GM03348 (cell line): ENCODE measurements around the gene SPOCK1.

Source experiments
- DNase-seq: peaks from one replicate; pipeline ENCODE4 v3.0.0; 2012; ENCODE audit warnings: low spot score

The SPOCK1 gene

DNA sequence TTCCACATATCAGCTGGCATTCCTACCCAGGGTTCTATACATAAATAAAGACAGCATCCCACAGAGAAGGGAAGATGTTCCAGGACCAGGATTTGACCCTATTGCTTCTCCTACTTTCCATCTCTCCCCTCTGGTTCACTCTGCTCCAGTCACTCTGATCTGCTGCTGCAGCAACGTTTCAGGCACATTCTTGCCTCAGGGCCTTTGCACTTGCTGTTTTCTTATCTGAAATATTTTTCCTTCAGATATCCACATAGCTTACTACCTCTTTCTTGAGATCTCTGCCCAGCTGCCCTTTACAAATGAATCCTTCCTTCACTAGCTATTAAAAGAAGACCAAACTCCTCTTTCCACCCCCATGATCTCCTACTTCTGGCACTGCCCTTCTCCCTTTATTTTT, 204.5 kb downstream of the SPOCK1 start:
- no peak for DNase-seq

GRCh38 chr5:137292461-137293027, 206.6 kb downstream of the SPOCK1 start:
- DNase-seq = no peak

- DNase-seq = no peak
These were observed 207.7 kb downstream of the SPOCK1 start for GRCh38 chr5:137291436-137291835.

DNA sequence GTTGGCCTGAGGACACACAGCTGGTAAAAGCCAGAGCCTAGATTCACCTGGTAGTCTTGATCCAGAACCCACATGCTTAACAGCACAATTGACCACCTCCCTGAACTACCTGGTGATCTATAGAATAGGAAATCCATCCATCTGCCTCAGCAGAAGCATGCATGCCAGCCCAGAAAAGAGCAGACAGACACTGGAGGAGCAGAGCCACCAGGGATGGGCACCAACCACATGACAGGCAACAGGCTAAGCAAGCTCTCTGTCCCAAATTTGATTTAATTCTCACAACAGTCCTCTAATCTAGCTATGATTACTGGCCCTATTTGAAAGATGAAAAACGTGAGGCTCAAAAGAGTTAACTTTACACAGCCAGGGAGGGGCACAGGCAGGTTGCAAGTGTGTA, 208.1 kb downstream of the SPOCK1 start:
- DNase-seq = no peak

DNA sequence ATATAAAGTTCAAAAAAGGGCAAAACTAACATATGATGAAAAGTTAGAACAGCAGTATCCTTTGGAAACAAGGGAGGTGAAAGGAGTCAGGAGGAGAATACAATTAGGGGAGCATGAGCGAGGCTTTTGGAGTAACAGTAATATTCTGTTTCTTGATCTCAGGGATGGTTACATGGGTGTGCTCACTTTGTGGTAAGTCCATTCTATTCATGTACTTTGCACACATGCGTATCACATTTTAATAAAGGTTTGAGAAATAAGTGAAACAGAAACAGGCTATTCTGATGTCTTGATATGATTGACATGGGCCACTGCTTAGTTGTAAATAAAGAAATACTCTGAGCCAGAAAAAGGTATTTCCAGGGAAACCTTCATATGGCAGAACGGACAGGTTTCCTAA, 208.8 kb downstream of the SPOCK1 start:
- DNase-seq = no peak

DNA sequence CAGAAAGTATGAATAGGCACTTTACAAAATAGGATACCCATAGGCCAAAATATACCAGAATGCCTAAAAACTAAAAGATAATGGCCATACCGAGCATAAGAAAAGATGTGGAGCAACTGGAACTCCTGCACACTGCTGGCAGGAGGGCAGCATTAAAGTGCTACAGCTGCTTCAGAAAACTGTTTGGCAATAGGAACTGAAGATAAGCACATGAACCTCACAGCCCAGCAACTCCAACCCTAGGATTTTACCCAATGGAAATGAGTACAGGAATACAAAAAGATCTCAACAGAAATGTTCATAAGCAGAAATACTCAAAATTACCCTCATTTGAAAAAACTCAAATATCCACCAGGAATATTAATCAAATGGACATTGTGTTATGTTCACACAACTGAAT, 209.3 kb downstream of the SPOCK1 start:
- DNase-seq = no peak

DNA sequence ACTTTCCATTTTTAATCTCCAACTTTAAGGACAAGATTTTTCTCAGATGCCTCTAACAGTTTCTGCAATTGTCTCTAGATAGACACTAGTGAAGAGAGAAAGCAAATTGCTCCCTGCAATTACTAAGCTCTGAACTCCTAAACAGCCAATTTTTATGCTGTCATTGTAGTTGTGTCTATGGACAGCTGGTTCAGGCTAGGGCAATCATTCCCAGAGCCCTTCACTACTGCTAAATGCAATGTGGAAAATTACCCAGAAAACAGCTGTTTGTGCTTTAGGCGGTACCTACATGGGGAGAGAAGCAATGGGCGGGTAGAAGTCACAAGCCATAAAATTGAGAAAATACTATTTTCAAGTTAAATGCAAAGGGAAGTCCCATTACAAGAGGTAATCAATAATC, 211.6 kb downstream of the SPOCK1 start:
- no peak for DNase-seq

DNA sequence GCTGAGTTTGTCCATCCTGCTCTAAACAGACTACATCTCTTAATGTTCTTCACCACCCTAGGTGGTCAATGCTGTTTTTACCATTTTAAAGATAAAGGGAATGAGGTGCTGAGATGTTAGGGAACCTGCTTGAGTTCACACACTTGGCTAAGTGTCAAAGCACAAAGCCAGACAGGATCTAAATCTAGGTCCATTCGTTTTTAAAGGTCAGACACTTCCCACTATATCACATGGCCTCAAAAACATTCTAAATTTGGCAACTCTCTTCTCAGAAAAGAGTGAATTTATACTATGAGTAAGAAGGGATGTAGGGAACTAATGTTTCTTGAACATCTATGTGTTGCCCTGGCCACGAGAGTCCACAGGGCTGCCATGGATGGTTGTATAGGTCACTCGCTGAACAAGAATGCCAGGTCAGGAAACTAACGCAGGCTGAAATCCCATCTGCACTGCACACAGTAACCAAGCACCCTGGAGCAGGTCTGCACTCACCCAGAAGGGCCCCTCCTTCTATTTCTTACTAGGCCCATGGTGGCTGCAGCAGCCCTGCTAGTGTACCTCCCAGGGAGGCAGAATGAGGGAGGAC, 213.0 kb downstream of the SPOCK1 start:
- no peak for DNase-seq

DNA sequence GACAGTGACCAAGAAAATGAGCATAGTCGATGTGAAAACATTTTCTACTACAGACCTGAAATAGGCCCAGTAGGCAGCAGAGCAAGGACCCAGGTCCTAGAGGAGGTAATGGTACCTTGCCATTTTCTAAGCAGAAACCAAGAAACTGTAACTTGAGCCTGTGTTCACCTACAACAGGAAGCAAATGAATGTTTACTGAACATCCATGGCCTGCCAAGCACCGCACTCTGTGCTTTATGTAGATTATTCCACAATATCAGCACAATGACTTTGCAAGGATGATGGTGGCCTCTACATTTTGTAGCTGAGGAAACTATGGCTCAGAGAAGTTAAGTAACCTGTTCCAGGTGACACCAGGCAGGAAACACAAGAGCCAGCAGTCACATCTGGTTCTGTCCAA, 215.3 kb downstream of the SPOCK1 start:
- DNase-seq = no peak

- DNase-seq = peak; percentile 60
These were observed 216.9 kb downstream of the SPOCK1 start for GRCh38 chr5:137282216-137282615.

GRCh38 chr5:137281201-137281600, 217.9 kb downstream of the SPOCK1 start:
- DNase-seq = peak; percentile 24

DNA sequence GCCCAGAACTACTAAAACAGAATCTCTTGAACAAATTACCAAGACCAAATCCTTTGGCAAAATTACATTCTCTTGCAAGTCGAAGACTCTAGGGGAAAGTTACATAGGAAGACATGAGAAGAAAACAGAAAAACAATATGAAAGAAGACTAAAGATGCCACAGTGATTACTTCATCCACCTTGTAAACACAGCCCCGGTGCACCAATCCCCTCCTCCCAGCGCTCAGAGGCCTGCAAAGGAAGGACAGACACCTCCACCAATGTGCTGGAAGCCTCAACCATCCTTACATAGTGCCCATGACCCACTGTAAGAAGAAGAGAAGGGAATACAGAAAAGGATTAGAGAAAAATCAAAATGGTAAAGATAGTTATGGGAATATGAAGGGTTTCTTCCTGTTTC, 218.5 kb downstream of the SPOCK1 start:
- DNase-seq = no peak

- DNase-seq = no peak
These were observed 219.4 kb downstream of the SPOCK1 start for GRCh38 chr5:137279521-137280231.

DNA sequence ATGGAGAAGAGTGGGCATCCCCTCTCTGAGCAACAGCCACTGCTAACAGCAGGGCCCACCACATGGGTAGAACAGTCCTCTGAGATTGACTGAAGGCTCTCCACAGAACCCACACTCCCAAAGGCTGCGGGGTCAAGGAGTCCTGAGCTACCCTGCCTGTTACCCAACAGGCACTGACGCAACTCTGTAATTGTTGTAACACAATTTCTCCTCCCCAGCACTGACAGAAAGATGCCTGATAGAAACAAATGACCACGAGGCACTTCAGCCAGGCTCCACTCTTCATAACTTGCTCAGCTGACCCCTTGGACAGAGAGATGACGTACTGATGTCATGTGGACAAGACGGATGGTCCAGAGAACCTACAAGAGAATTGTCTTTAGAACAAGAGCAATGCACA, 220.7 kb downstream of the SPOCK1 start:
- DNase-seq = no peak

GRCh38 chr5:137275083-137275482, 224.0 kb downstream of the SPOCK1 start:
- no peak for DNase-seq

DNA sequence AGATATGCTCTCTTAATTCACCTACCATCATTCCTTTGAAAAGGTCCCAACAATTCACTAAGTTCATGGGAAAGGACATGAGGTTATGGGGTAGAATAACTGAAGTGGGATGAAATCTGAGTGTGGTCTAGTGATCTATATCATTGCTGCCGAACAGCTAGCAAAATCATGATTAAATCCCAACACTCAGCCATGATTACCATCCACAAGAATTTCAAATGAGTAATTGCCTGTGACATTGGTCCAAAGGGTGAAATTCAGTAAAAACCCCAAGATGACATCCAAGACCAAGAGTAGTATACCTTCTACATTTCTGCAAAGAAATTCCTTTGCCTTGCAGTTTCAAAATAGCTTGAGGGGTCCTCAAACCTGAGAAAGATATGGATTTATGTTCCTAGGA, 225.6 kb downstream of the SPOCK1 start:
- DNase-seq = peak; percentile 36

- DNase-seq = no peak
These were observed 226.3 kb downstream of the SPOCK1 start for GRCh38 chr5:137272831-137273230.

GRCh38 chr5:137269946-137270345, 229.2 kb downstream of the SPOCK1 start:
- no peak for DNase-seq

DNA sequence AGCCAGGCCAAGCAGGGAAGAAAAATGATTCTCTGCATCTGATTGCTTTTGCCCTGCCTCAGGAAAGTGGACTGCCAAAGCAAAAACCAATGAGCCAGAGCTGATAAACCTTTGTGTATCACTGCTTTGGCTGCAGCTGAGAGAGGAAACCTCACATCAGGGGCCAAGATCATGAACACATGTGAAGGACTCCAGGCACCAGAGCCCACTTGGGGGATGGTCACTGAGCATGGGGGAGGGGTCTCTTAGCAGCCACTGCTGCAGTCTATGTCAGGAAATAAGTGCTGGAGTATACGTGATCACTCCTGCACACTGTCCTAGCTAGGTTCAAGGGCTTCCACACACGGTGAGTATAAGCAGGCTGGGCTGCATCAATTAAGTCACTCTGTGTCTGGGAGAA, 229.9 kb downstream of the SPOCK1 start:
- DNase-seq = no peak

DNA sequence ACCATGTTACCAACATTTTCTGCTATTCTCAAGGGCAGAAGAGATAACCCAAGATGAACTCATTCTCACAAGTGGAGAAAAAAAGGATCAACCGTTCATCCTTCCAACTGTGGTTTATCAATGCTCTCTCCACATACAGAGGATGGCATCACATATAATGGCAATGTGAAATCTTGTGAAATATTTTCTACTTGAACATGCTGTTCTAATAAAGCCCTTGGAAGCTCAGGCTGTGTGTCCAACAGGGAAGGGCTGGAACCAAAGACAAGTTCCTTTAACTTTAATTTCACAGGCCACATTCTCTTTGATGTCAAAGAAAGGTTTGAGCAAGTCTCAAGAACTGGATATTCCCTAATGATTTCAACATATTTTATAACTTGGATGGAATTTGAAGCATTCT, 230.5 kb downstream of the SPOCK1 start:
- DNase-seq = no peak

- DNase-seq = no peak
These were observed 232.9 kb downstream of the SPOCK1 start for GRCh38 chr5:137266186-137266585.

DNA sequence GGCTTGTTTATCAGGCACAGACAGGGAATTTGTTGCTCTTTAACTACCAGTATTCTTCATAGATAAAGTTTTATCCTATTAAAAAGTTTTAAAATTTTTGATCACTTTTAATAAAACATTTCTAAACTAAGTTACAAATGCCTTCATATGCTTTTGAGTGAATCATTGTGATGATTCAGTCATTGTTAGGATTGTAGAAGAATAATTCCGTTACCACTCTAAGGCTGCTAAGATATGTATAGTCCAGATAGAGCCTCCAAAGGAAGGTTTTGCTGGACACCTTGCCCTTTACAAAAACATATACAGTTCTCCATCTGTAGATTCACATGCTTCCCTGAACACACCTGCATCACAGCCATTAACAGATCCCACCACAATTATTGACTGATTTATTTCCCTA, 233.7 kb downstream of the SPOCK1 start:
- peak; percentile 25 for DNase-seq

DNA sequence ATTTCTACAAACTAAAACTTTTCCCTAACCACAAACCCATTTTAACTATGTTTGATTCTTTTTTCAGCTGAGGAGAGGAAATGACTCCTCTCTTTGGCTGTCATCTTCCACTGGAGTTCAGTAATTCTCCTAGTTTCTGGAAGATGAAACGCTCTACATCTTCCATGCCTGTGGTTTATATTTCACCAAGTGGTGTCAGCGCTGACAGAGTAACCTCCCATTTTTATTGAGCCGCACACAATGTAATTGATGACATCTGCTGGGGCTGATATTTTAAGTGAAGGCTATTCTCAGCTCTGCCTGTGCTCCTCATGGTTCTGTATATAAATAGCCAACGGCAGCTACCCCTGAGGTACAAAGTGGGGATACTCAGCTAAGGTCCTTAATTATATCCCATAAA, 234.6 kb downstream of the SPOCK1 start:
- peak; percentile 81 for DNase-seq

GRCh38 chr5:137264041-137264440, 235.1 kb downstream of the SPOCK1 start:
- DNase-seq = peak; percentile 44
